Activated T-helper 17 cell treated with anti-CD3 and anti-CD28 coated beads, Interleukin-2, amount 50 U/mL, for 72 hours (primary cell): ENCODE results near the gene CHST15. TPM values are rescaled to one million over a fixed set of nuclear protein-coding genes. Genes with fewer than 3 reads are reported as not detected.

ENCODE experiments used
- ATAC-seq: fragments of 150-1000 bp; cut with Tn5 transposase; replicated peaks from 2 replicates; pipeline ENCODE4 v1.10.0; 2021; ENCODE audit warnings: mild to moderate bottlenecking, moderate library complexity
- H3K27ac Mint-ChIP-seq: one replicate; pipeline ENCODE4 v1.8.0; 2022; ENCODE audit warnings: mixed read lengths
- H3K27me3 Mint-ChIP-seq: one replicate; pipeline ENCODE4 v1.8.0; 2022; ENCODE audit warnings: mixed read lengths
- H3K36me3 Mint-ChIP-seq: one replicate; pipeline ENCODE4 v1.8.0; 2022; ENCODE audit warnings: low read depth, mild to moderate bottlenecking, mixed read lengths
- H3K4me1 Mint-ChIP-seq: one replicate; pipeline ENCODE4 v1.8.0; 2022; ENCODE audit warnings: mixed read lengths
- H3K4me3 Mint-ChIP-seq: one replicate; pipeline ENCODE4 v1.8.0; 2022; ENCODE audit warnings: mild to moderate bottlenecking, mixed read lengths
- H3K9me3 Mint-ChIP-seq: one replicate; pipeline ENCODE4 v1.8.0; 2022; ENCODE audit warnings: mixed read lengths
- total RNA-seq, 2 donors: library from RNA; stranded (reverse); gene quantifications; one replicate each; pipeline ENCODE4 v1.2.3, GENCODE V29; 2022

CHST15 gene
- total RNA-seq, 2 donors from 2014 or later = 0.56 to 10.9 TPM

DNA sequence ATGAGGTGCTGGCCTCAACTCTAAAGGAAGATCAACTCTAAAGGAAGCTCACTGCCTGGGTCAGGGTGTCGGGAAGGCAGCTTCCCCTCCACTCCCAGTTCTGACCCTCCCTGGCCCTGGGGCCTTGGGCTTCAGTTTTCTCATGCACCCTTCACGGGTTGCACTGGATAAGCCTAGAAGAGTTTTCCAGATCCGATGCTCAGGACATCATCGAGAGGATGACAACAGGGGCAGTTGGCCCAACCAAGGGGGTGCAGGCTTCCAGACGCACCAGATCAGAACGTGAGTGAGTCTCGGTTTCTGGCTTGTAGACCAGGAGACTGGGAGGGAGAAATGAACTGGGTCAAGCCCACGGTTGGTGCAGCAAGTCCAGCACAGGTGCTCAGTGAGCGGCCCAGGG is 34.2 kb upstream of the CHST15 start:
- ATAC-seq = no peak
- H3K9me3 Mint-ChIP-seq = no peaks in the 10 kb centered on the region
- no peaks in the 10 kb centered on the region for H3K36me3 Mint-ChIP-seq
- no peak overlapping the region for H3K27ac Mint-ChIP-seq
- no peaks in the 10 kb centered on the region for H3K27me3 Mint-ChIP-seq
- H3K4me1 Mint-ChIP-seq = no peaks in the 10 kb centered on the region
- no peak overlapping the region for H3K4me3 Mint-ChIP-seq

DNA sequence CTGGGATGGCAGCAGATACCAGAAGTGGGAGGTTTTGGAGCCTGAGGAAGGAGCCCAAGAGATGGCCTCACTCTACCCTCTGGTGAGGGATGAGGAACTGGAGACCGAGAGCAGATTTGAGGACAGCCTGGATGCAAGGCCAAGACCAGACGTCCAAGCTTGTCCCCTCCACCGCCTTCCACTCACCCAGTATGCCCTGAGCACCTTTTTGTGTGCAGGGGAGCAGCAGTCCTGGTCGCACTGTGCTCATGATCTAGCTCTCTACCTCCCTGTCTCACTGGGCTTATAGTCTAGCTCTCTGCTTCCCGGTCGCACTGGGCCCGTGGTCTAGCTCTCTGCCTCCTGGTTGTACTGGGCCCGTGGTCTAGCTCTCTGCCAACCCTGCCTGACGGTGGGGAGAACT is 33.6 kb upstream of the CHST15 start:
- Mint-ChIP-seq H3K4me3 (no peak overlapping the region), H3K27me3 (no peaks in the 10 kb centered on the region), H3K4me1 (no peaks in the 10 kb centered on the region), H3K27ac (no peak overlapping the region), H3K9me3 (no peaks in the 10 kb centered on the region), H3K36me3 (no peaks in the 10 kb centered on the region)
- no peak for ATAC-seq

DNA sequence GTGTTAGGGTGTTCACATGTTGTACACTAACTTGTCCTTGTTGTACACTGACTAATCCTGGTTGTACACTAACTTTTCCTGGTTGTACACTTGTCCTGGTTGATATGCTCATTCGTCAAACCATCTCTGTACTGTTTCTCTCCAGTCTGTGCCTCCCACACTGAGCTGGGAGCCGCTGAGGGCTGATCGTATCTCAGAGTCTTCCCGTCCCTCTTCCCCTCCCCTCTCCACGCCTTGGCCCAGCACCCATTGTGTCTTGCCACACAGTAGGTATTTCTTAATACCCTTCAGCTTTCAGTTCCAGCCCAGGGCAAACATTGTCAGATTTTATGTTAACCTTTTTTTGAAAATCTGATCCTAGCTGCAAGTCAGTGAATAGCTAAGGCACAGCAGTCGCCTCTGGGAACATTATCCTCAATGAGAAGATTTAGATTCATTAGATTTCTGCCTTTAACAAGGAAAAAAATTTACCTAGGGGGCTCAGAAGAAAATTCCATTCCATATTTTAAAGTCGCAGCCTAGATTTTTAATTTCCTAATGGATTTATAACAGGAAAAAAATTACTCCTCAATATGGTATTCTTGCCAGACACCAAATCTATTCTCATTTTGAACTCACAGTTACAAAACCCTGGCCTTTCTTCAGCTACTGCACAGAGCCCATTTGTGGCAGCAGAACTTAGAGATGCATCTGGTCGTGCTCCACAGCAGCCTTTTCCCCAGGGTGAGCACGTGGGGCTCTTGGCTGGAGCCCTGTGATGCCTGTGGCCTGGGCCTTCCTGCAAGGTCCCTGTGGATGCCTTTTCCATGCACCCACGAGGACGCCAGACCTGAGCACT is 33.0 kb upstream of the CHST15 start:
- no peak overlapping the region for H3K27ac Mint-ChIP-seq
- no peaks in the 10 kb centered on the region for H3K27me3 Mint-ChIP-seq
- no peak overlapping the region for H3K4me3 Mint-ChIP-seq
- H3K4me1 Mint-ChIP-seq = no peaks in the 10 kb centered on the region
- no peaks in the 10 kb centered on the region for H3K9me3 Mint-ChIP-seq
- ATAC-seq = no peak
- H3K36me3 Mint-ChIP-seq = no peaks in the 10 kb centered on the region

DNA sequence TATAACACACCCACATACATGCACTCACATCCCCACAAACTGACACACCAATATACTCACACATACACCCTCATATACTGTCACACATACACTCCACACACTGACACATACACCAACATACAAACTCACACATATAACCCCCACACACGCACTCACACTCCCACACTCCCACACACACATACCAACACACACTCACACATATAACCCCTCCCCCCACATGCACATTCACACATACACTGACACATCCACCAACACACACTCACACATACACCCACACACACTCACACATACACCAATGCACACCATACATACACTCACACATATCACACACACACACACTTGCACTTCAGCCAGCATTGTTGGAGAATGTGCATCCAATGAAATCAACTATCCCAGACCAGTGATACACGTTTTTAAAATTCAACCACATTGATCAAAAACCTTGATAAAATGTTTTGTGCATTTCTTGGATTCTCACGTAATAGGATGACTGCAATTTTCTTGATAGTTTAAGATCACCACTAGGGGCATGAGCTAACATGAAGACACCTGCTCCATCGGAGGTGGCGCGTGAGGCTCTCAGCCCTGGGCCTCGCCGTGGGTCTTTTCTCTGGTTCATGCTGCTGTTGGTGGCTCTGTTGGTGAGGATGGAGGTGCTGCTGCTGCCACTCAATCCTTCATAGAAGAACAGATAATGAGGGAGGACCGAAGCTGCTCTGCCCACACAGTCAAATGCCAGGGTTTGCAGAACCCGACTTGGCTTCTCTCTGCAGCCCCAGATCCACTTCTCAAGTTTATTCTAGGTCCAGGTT is 32.1 kb upstream of the CHST15 start:
- Mint-ChIP-seq H3K4me3 (no peak overlapping the region), H3K4me1 (no peaks in the 10 kb centered on the region), H3K27ac (no peak overlapping the region), H3K36me3 (no peaks in the 10 kb centered on the region), H3K9me3 (no peaks in the 10 kb centered on the region), H3K27me3 (no peaks in the 10 kb centered on the region)
- peak; percentile 19 for ATAC-seq

DNA sequence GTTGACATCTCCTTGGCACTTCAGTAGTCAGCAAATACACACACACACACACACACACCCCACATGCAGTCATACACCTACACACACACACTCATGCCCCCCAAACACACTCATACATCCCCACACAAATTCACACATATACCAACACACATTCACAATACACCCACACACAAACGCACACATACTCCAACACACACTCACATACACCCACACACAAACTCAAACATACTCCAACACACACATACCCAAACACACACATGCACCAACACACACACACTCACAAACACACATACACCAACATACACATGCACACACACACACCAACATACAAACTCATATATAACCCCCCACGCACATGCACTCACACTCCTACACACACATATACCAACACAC is 31.4 kb upstream of the CHST15 start:
- Mint-ChIP-seq H3K27me3 (no peaks in the 10 kb centered on the region), H3K4me1 (no peaks in the 10 kb centered on the region), H3K27ac (no peak overlapping the region), H3K4me3 (no peak overlapping the region), H3K9me3 (no peaks in the 10 kb centered on the region), H3K36me3 (no peaks in the 10 kb centered on the region)
- no peak for ATAC-seq

DNA sequence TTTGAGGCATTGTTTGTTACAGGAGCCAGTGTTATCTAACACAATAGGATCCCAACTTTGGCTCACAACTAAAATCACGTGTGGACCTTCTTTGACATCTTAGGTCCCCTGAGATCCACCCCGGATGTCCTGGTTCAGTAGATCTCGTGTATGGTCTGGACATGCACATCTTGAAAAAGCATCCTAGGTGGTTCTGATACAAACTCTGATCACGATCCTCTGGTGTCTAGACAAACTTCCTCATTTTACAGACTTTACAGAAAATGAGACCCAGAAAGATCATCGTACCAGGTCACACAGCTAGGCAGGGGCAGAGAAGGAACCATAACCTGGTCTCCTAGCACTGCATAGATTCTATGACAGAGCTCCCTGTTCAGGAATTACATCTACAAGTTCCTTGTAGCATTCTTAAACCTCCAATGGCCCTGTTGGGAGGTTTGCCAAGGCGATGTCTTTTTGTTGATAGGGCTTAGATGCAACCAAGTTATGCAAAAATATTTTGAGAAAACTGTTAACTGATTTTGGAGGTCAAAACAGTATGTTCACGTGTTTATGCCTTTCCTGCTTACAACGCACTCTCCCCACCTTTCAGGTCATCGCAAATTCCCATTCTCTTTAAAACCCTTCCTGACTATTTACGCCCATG is 30.8 kb upstream of the CHST15 start:
- Mint-ChIP-seq H3K36me3 (no peaks in the 10 kb centered on the region), H3K27ac (no peak overlapping the region), H3K4me1 (no peaks in the 10 kb centered on the region), H3K27me3 (no peaks in the 10 kb centered on the region), H3K4me3 (no peak overlapping the region), H3K9me3 (no peaks in the 10 kb centered on the region)
- ATAC-seq = no peak

DNA sequence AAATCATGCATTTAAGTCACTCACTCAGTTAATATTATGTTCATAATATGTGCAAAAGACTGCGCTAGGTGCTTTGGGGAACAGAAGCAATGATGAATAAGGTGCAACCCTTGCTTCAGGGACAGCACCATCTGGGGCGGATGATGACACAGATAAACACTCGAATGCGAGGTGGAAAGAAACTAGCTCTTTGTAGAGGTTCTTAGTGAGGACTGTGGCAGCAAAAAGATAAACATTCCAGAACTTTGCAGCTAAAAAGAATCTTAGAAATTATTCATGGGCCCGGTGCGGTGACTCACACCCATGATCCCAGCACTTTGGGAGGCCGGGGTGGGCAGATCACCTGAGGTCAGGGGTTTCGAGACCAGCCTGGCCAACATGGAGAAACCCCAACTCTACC is 29.8 kb upstream of the CHST15 start:
- no peak overlapping the region for H3K27ac Mint-ChIP-seq
- ATAC-seq = no peak
- no peaks in the 10 kb centered on the region for H3K27me3 Mint-ChIP-seq
- no peak overlapping the region for H3K4me3 Mint-ChIP-seq
- no peaks in the 10 kb centered on the region for H3K4me1 Mint-ChIP-seq
- H3K36me3 Mint-ChIP-seq = no peaks in the 10 kb centered on the region
- H3K9me3 Mint-ChIP-seq = no peaks in the 10 kb centered on the region

DNA sequence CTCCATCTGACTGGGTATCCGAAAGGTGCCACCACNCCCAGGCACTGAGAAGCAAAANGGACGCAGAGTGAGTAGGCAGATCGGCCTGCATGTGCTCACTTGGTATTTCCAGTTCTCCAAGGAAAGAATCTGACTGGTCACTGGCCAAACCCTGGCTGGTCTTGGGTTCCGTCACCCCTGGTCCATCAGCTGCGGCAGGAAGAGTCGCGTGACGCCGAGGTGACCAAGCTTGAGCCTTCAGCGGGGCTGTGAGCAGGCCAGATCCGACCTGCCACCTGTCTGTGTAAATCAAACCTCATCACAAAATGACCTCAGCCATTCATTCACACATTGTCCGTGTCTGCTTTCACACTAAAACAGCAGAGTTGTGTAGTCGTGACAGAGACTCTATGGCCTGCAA is 28.8 kb upstream of the CHST15 start:
- no peak for ATAC-seq
- H3K27me3 Mint-ChIP-seq = no peaks in the 10 kb centered on the region

DNA sequence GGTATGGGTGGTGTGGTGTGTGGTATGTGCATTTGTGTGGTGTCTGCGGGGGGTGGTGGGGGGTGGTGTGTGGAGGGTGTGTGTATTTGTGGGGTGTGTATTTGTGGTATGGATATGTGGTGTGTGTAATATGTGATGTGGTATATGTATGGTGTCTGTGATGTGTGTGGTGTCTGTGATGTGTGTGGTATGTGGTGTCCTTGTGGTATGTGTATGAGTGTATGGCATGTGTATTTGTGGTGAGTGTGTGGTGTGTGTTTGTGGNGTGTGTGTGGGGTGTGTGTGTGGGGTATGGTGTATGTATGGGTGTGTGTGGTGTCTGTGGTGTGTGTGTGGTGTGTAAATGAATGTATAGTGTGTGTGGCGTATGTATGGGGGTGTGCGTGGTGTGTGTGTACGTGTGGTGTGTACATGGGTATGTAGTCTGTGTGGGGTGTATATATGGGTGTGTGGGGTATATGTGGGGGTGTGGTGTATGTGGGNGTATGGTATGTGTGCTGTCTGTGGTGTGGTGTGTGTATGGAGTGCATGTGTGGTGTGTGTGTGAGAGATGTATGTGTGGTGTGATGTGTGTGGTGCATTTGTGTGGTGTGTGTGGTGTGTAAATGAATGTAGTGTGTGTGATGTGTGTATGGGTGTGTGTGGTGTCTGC is 27.1 kb upstream of the CHST15 start:
- H3K27me3 Mint-ChIP-seq = no peaks in the 10 kb centered on the region
- H3K27ac Mint-ChIP-seq = no peak overlapping the region
- ATAC-seq = peak; percentile 38
- H3K4me3 Mint-ChIP-seq = no peak overlapping the region
- H3K36me3 Mint-ChIP-seq = no peaks in the 10 kb centered on the region
- H3K4me1 Mint-ChIP-seq = no peaks in the 10 kb centered on the region
- H3K9me3 Mint-ChIP-seq = no peaks in the 10 kb centered on the region

More for the DNA sequence above, 28.8 kb upstream of the CHST15 start:
- no peaks in the 10 kb centered on the region for H3K9me3 Mint-ChIP-seq
- H3K4me3 Mint-ChIP-seq = no peak overlapping the region
- H3K36me3 Mint-ChIP-seq = no peaks in the 10 kb centered on the region
- H3K27ac Mint-ChIP-seq = no peak overlapping the region
- no peaks in the 10 kb centered on the region for H3K4me1 Mint-ChIP-seq

DNA sequence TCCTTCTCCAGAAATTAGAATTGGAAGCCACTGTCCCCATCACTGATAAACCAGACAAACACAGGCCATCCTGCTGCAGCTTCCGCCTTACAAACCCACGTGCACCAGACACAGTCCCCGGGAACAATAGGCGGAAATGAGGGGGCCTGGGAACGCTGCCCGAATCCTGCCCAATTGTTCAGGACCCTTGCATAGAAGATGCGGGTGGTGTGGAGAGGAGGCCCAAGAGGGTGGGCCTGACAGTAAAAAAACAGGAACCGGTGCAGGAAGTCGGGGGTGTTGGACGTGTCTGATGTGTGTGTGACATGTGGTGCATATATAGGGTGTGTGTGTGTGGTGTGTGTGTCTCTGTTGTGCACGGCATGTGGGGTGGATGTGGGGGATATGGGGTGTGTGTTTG is 26.5 kb upstream of the CHST15 start:
- Mint-ChIP-seq H3K9me3 (no peaks in the 10 kb centered on the region), H3K36me3 (no peaks in the 10 kb centered on the region), H3K4me1 (no peaks in the 10 kb centered on the region), H3K4me3 (no peak overlapping the region), H3K27me3 (no peaks in the 10 kb centered on the region), H3K27ac (no peak overlapping the region)
- peak; percentile 11 for ATAC-seq

DNA sequence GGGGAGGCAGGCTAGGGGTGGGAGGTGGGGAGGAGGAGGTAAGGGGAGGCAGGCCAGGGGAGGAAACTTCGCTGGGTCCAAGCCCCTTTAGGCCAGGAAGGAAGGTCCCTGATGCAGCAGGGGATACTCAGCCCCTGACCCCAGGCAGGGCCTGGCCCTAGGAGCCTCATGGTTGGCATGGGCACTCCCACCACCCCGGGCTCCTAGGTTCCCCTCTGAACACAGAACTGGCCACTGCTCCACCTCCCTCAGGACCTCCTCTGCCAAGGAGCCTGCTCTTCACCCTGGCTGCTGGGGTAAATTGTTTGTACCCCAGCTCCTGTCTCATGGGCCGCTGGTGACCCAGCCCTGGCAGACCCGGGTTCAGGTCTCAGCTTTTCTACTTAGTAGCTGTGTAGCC is 25.8 kb upstream of the CHST15 start:
- no peak for ATAC-seq
- H3K4me3 Mint-ChIP-seq = no peak overlapping the region
- no peak overlapping the region for H3K27ac Mint-ChIP-seq
- H3K4me1 Mint-ChIP-seq = no peaks in the 10 kb centered on the region
- no peaks in the 10 kb centered on the region for H3K9me3 Mint-ChIP-seq
- H3K27me3 Mint-ChIP-seq = no peaks in the 10 kb centered on the region
- no peaks in the 10 kb centered on the region for H3K36me3 Mint-ChIP-seq

DNA sequence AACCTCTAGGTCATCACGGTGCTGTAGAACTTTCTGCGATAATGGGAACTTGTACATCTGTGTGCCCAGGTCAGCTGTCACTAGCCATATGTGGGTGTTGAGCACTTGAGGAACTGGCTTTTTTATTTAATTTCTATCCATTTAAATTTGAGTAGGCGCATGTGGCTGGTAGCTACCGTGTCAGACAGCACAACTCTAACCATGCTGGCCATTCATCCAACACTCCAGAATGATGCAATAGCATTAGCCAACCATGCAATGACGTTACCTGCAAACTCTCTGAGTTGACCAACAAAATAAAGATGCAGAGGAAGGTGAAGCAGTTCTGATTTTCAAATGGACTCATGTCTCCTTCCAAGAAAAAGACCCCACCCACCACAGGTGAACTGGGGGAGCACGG is 24.4 kb upstream of the CHST15 start:
- Mint-ChIP-seq H3K36me3 (no peaks in the 10 kb centered on the region), H3K4me3 (no peak overlapping the region), H3K4me1 (no peaks in the 10 kb centered on the region), H3K27ac (no peak overlapping the region), H3K9me3 (no peaks in the 10 kb centered on the region), H3K27me3 (no peaks in the 10 kb centered on the region)
- ATAC-seq = no peak

DNA sequence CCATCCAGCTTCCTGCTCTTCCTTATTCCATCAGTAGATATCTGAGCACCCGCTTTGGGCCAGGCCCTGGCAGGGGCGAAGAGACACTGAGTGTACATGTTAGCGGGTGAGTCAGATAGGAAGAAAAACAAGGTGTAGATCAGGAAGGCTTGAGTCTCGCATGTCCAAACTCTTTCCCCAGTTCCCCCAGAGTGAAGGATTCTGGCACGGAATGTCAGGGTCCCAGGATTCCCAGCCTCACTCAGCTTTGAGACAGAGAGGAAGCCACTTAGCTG is 24.1 kb upstream of the CHST15 start:
- no peaks in the 10 kb centered on the region for H3K9me3 Mint-ChIP-seq
- H3K27ac Mint-ChIP-seq = no peak overlapping the region
- no peaks in the 10 kb centered on the region for H3K4me1 Mint-ChIP-seq
- no peak overlapping the region for H3K4me3 Mint-ChIP-seq
- no peaks in the 10 kb centered on the region for H3K36me3 Mint-ChIP-seq
- no peak for ATAC-seq
- peaks cover 3% of the 10 kb centered on the region for H3K27me3 Mint-ChIP-seq

DNA sequence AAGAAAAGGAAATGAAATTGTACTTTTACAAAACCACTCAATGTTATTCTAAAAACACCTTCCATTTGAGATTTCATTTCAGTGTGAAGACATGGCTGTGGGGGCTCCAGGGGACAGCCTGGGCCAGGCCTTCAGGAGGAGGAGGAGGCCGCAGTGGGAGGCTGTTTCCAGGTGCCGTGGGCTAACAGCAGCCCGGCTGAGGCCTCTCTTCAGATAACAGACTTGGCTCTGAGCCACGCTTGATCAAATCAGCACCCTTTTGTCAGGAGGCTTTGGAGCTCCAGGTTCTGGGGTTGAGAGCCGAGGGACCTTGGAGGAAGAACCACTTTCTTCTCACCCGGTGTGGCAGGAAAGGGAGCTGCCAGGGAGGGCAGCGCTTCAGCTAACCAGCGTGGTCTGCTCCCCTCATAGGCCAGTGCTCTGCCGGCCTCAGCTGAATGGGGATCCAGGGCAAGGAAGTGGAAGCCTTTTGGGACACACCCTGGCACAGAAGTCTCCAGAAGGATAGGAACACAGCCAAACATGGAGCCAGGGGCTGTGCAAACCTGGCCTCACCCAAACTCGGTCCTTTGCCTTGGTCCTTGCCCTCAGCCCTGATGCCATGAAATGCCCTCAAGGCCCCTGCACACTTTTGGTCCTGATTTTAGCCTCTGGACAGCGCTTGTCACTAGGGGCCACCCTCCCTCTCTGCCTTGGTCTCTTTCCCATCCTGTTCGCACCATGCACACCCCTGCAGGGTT is 23.5 kb upstream of the CHST15 start:
- ATAC-seq = no peak
- no peak overlapping the region for H3K27ac Mint-ChIP-seq
- H3K27me3 Mint-ChIP-seq = peaks cover 4% of the 10 kb centered on the region
- no peaks in the 10 kb centered on the region for H3K9me3 Mint-ChIP-seq
- no peak overlapping the region for H3K4me3 Mint-ChIP-seq
- H3K4me1 Mint-ChIP-seq = no peaks in the 10 kb centered on the region
- no peaks in the 10 kb centered on the region for H3K36me3 Mint-ChIP-seq
